ENCODE data around the gene ROCK2.

Gene ROCK2

GRCh38 chr2:11344342-11344955 lies at the start of gene ROCK2:
ROCK2 (minus strand) TSS chr2:11344636; CDS start chr2:11344136, 500 bp downstream.
- peak; percentile 71 to 73 for ATAC-seq

DNA sequence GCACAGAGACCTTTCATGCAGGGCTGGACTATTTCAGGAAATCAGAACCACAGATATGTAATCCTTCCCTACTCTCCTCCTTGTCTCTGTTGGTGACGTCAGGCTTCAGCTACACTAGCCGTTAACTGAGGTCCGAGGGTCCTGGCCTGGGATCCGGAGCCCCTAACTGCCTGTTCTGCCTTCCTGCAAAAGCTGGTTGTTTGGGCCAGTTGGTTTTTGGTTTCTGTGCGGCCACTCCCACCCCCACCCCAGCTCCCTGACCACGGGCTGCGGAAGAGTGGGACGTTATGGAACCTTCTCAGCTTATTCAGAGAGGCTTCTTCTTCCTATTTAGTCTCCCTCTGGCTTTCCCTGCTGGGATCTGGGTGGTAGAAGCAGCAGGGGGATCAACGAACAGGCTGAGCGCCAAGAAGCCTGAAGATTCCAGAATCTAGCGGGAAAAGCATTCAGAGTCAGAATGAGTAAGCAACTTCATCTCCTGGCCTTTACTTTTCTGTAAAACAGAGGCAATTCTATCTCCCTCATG lies 49.3 kb upstream of the ROCK2 start:
- ATAC-seq: no peak

DNA sequence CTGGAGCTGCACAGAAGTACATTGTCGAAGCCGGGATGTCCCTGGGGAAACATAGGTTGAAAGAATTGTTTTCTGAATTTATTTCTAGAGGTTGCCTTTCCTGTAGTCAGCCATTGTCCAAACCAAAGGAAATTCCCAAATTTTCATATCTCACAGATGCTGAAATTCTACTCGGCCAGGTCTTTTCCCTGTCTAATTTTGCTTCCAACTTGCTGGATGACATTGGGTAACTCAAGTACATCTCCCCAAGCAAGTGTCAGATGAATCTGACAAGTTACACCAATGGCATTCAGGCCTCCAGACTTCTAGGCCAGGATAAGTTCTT lies 47.5 kb upstream of the ROCK2 start:
- no peak for ATAC-seq

GRCh38 chr2:11390399-11390658 lies 45.9 kb upstream of the ROCK2 start:
- no peak for ATAC-seq

DNA sequence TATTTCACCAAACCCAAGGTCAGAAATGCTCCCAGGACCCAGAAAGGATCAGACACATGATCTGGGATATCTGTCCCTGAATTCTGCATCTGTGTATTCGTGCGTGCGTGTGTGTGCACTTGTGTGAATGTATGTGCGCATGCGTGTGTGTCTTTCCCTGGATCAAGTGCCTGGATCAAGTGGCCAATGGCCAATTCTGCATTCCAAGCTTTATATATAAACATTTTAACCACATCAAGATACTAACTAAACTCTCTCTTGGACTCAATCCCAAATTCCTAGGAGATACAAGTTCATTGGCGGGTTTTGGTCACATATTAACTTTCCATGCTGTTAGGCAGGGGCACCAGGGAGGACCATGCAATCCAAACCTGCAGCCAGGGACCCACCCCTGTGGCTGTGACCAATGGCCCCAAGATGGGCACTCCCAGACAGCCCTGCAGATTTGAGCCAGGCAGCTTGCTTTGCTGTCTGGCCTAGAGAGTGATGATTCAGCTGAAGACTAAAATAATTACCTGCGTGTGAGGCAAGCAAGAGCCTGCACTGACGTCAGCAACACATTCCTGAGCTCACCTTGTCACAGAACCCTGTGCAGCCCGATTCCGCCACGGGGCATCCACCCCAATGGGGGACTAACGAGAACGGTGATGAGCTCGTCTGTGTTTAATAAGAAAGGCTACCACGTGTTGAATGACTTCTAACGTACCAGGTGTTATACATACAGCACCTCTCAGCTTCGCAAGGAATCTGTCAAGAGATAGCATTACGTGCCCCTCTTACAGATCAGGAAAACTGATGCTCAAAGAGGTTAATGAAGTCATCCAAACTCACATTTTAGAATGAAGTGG lies 45.3 kb upstream of the ROCK2 start:
- ATAC-seq: no peak

DNA sequence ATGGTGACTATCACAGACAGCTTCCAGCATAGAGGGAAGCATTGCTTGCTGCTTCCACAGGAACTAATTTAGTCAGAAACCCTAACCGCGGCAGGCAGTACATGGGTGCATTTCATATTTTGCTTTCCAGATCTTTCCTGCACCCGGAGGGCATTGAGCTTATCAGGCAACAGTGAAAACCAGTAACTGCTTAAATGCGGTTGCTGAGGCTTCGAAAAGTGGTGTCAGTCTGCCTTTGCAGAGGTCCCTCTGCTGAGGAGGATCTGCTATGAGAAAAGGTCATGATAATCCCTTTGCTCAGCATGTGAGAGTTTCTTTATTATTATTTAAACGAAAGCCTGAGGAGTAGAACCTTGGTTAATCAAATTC lies 44.6 kb upstream of the ROCK2 start:
- no peak for ATAC-seq

GRCh38 chr2:11388262-11389051 lies 44.0 kb upstream of the ROCK2 start:
- no peak for ATAC-seq

DNA sequence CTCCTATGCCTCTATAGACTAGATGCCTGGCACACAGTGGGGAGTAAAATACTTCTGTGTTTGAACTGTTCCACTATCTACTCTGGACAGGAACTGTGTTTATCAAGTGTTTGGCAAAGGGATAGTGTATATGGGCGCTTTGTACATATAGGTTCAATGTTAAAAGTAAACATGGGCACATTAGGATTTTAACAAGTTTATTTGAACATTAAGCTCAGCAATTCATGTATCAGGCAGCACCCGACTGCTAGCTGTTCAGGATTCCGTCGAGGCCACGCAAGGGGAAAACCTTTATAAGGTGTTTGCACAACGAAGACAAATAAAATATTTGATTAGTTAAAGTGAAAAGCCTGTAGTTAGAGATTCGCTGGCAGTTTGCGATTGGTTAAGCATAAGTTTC lies 43.4 kb upstream of the ROCK2 start:
- ATAC-seq: no peak

DNA sequence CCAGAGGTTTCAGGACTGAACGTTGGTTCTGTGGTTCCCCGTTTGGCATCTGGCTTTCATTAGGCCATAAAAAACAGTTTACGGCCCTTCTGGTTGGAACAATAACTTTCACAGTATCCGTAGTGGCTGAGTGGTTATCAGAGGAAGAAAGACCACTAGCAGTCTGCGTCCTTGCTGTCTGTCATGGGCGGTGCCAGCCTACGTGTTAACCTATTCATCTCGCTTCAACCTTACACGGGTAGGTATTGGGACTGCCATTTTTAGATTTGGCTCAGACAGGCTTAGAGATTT lies 42.6 kb upstream of the ROCK2 start:
- no peak for ATAC-seq

GRCh38 chr2:11385847-11386246 lies 41.4 kb upstream of the ROCK2 start:
- ATAC-seq: no peak

DNA sequence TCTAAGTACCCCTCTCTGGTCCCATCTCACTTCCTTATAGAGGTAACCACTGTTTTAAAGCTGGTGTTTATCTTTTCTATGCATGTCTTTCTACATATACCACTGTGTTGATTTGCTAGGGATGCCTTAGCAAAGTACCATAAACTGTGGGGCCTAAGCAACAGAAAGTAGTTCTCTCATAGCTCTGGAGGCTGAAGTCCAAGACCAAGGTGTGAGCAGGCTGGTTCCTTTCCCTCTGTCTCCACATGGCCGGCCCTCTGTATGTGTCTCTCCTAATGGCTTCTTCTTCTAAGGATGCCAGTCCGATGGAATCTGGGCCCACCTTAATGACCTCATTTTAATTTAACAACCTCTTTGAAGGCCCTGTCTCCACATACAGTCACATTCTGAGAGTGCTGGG lies 40.8 kb upstream of the ROCK2 start:
- ATAC-seq: no peak

DNA sequence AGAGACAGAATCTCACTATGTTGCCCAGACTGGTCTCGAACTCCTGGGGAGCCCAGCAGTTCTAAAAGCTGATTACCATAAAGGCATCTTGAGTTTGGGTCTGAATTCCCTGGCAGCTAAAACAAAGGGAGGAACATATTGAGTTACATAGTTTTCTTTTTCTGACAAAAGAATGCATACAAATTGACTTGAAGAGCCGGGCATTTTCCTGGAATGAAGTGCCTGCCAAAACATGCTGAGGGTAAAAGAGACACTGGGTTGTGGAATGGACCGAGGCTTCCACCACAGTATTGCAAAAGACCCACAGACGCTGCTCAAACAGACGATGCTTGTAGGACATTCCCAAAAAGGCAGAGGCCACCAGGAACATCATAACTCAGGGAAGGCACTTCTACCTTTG lies 35.1 kb upstream of the ROCK2 start:
- no peak for ATAC-seq

- no peak for ATAC-seq
Measured at GRCh38 chr2:11377928-11378545, 33.6 kb upstream of the ROCK2 start.

DNA sequence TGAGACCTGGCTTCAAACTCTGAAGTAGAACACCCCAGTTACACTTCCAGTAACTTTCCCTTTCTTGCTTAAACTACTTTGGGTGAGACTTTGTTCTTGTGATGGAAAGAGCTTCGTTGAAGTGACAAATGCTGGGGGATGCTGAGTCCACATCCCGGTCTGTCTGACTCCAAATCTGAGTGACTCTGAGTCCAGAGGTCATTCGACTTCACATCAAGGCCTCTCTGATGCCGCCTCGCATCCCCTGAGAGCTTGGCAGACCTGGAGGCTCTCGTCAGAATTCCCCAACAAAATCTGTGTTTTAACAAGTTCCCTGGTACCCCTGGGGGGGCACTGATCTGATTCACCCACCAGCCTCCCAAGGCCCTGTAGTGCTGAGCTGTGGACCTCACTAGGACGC lies 31.6 kb upstream of the ROCK2 start:
- ATAC-seq: no peak

- no peak for ATAC-seq
Measured at GRCh38 chr2:11375689-11376027, 31.2 kb upstream of the ROCK2 start.

- no peak for ATAC-seq
Measured at GRCh38 chr2:11375025-11375688, 30.7 kb upstream of the ROCK2 start.

- ATAC-seq: no peak
Measured at GRCh38 chr2:11373096-11373495, 28.7 kb upstream of the ROCK2 start.

DNA sequence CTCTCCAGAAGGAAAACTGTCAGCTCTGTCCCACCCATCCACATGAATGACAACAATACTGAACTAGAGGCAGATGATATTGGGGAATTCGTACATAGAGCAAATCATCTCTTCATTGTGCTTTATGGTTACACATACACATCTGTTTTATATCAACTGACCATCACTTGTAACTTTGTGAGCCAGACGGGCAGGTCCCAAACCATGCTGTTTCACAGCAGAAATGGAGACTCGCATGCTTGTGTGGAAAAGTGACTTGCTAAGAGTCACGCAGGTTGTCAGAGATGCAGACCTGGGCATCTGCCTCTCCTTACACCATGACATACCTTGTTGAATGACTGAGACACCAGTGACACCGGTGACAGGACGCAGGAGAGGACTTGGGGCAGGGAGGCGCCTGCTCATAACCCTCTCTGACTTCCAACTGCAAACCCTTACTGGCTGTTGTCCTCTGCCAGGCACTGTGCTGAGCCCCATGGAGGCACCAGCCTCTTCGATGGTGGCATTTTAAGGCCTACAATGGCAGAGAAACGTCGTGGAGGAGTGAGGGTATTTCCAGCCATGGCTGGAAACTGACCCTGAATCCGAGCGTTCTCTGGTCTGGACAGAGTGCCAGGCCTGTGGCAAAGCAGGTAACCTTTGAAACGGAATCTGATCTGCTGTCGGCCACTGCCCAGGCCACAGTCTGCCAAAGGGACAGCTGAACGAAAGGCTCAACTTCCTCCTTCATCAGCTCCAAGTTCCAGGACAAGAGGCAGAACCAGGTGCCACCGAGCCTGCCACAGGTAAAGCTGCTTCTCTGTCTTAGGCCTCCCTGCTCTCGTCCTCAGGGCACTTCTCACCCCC lies 26.9 kb upstream of the ROCK2 start:
- no peak for ATAC-seq

DNA sequence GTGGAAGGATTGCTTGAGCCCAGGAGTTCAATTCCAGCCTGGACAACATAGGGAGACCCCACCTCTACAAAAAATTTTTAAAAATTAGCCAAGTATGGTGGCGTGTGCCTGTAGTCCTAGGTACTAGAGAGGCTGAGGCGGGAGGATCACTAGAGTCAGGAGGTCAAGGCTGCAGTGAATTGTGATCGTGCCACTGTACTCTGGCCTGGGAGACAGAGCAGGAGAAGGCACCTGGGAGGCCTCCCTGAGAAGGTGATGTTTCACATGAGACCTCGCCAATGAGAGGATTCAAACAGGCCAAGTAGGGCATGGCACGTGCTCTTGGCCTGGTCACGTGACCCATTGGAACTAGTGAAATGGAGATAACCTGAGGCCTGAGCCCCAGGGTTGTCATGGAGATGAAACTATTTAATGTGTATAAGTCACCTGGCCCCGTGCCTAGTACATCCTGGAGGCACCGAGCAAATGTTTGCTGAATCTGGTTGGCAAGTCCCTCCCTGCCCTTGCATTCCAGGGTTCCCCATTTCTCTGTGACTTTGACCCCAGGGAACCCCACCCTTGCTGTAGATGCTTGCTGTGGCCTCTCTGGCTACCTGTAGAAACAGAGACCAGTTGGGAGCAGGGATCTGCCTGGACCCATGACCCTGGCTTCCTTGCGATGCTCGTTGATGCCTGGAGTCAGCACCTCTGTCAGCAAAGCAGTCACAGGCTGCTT lies 26.1 kb upstream of the ROCK2 start:
- ATAC-seq: no peak

DNA sequence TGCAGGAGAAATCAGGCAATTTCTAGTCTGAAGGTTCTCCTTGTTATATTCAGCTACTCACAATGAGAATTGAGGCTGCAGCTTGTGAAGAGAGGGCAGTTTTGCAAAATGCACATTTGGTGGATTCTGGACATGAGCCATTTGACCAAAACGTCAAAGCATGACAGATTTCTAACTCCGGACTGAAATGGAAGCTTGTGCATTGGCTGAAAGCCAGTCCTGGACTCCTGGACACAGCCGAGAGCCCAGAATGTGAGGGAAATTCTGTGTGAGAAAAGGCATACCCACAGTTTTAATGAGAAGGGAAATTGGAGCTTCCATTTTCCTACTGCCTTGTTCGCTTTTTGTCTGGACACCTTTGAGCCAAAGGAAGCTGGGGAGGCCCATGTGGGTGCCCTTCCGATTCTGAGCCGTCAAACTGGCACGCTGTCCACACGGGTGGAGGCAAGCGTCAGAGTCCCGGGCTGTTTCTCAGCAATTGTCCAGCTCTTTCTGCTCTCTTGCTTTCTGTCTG lies 23.7 kb upstream of the ROCK2 start:
- ATAC-seq: no peak

- ATAC-seq: no peak
Measured at GRCh38 chr2:11367170-11367730, 22.8 kb upstream of the ROCK2 start.

Measured in activated CD4-positive, CD25-positive, alpha-beta regulatory T cell treated with anti-CD3 and anti-CD28 coated beads, Interleukin-2, amount 50 U/mL, for 24 hours (primary cell).